Right lobe of liver (tissue), 4 donors: Measurements from ENCODE around the gene CEP135.

ENCODE experiments used
- POLR2A ChIP-seq: fragments of 450-650 bp; IDR thresholded peaks from one replicate; pipeline ENCODE4 v1.6.1; 2017; ENCODE audit warnings: antibody characterized with exemption, mild to moderate bottlenecking
- TF ChIP-seq, protein P1 (sequence below), 4 donors: fragments of 200-600 bp in 3 of 4; fragments of 450-650 bp in 1 of 4; IDR thresholded peaks; one replicate each; pipeline versions ENCODE4 v1.5.1 to v1.8.0; 2016 to 2022; ENCODE audit warnings: antibody characterized with exemption in 4 of 4, mild to moderate bottlenecking in 2 of 4
- donor health status: DM: no; HTN: no; CAD: no.
- donor health status: DM: no; HTN: no; CAD: no.
- donor health status: DM: no; HTN: yes; CAD: no.

DNA sequence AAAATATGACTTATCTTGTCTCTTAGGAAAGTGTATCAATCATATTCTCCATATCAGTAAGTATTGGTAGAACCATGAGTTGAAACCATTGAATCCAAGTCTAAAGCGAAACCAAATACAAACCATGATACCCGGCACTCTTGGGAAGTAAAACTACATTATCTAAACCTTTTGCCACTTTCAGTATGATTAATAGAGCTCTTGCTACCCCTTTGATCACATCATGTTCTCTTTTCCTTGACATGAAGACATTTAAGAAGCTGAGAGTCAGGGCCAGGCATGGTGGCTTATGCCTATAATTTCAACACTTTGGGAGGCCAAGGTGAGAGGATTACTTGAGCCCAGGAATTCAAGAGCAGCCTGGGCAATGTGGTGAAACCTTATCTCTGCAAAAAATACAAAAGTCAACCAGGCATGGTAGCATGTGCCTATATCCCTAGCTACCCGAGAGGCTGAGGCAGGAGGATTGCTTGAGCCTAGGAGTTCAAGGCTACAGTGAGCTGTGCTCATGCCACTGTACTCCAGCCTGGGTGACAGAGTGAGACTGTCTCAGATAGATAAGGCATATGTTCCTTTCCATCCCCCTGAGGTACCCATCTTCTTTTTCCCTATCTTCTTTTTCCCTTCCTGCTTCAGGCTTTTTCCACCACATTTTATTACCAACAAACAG is 45.4 kb downstream of the CEP135 start:
- TF ChIP-seq POLR2A, result no peak
- TF ChIP-seq, protein P1, sequence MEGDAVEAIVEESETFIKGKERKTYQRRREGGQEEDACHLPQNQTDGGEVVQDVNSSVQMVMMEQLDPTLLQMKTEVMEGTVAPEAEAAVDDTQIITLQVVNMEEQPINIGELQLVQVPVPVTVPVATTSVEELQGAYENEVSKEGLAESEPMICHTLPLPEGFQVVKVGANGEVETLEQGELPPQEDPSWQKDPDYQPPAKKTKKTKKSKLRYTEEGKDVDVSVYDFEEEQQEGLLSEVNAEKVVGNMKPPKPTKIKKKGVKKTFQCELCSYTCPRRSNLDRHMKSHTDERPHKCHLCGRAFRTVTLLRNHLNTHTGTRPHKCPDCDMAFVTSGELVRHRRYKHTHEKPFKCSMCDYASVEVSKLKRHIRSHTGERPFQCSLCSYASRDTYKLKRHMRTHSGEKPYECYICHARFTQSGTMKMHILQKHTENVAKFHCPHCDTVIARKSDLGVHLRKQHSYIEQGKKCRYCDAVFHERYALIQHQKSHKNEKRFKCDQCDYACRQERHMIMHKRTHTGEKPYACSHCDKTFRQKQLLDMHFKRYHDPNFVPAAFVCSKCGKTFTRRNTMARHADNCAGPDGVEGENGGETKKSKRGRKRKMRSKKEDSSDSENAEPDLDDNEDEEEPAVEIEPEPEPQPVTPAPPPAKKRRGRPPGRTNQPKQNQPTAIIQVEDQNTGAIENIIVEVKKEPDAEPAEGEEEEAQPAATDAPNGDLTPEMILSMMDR (IDR thresholded peaks at IDR 0.05), result no peak
